Activated CD4-positive, CD25-positive, alpha-beta regulatory T cell (primary cell): ENCODE measurements around the gene EXOC4.

Experiments
- DNase-seq, 4 experiments: peaks; one replicate each; lab custom pipeline; 2025; lab: John Stamatoyannopoulos, UW

EXOC4 gene

DNA sequence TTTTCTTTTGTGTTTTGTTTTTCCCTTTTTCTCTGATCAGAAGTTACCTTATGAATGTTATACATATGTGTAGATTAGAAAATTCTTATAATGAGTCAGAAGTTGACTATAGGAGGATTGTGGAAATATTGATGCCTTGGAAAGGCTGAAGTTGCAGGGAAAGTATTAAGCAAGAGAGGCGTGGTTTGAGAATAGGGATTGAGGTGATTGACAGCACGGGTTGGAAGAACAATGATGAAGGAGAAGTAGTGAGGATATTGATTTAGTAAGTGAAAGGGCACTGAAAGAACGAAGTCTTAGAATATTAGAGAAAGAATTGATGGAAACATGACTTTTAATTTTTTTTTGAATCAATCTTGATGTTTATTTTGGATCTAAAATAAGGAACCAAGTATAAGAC lies 176.0 kb downstream of the EXOC4 start:
- DNase-seq, result no peak

- no peak for DNase-seq
These were observed 176.5 kb downstream of the EXOC4 start for GRCh38 chr7:133429371-133429770.

DNA sequence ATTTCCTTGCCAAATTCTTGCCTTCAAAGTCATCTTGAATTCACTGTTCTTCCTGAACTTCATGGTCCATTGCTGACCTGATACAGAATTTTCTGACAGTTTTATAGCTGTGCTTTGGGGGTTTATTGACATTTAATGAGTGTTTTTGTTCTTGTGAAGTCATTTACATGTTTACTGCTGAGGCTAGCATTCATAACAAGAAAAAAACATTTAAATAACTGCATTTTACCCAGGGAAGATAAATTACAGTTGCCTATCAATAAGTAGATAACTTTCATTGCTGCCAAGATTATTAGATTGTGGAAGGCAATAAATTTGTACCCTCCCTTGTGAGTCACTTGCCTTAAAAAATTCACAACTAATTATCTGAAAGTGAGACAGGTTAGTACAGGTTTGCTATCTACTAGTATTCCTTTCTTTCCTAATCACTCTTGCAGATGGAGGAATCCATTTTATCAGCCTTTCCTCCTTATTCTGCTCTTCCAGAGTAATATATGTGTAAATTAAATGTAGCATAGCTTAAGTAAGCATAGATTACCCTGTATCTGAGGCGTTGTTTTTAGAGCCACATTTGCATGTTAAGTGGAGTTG lies 178.4 kb downstream of the EXOC4 start:
- DNase-seq, result no peak

GRCh38 chr7:133433165-133433812 lies 180.4 kb downstream of the EXOC4 start:
- DNase-seq, result no peak

GRCh38 chr7:133434246-133434865 lies 181.5 kb downstream of the EXOC4 start:
- DNase-seq, result no peak

GRCh38 chr7:133436014-133436428 lies 183.1 kb downstream of the EXOC4 start:
- DNase-seq, result no peak

DNA sequence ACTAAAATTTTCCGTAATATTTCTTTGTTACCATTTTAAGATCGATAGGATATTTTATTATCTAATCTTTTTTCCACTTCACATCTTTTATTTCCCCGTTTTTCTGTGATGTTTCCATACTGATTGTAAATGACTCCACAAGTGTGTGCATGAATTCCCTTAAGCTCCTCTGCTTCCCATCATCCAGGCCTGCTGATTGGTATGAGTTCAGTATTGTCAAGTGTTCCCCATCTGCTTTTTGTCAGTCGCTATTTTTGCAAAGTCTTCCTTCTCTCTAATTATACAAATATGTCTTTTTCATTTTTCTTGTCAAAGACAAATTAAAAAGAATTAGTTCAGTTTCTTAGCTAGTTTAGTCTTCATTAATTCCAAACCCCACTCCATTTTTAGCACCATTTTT lies 184.7 kb downstream of the EXOC4 start:
- DNase-seq, result no peak

GRCh38 chr7:133442818-133443217 lies 189.9 kb downstream of the EXOC4 start:
- DNase-seq, result no peak

DNA sequence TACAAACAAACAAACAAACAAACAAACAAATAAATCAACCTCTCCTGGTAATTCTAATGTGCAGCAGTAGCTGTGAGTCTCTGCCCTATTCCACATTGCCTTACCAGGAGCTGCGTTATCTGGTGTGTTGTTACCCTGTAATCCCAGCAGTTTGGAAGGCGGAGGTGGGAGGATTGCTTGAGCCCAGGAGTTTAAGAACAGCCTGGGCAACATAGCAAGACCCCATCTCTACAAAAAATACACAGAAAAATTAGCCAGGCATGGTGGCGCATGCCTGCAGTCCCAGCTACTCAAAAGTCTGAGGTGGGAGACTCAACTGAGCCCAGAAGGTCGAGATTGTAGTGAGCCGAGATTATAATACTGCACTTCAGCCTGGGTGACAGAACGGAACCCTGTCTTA lies 192.7 kb downstream of the EXOC4 start:
- no peak for DNase-seq

DNA sequence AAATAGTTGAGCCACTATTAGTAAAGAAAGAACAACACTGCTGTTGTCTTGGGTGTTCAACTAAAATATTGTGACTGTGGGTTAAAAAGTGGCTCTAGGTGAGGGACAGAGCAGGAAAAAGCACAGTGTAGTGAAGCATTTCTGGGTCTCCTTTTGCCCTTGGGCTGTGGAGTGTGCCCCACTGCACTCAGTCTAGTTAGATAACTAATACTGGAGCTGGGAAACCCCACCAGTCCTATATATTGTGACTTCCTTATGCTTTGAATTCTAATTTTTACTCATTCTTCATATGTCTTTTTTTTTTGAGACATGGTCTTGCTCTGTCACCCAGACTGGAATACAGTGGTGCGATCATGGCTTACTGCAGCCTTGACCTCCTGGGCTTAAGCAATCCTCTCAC lies 195.1 kb downstream of the EXOC4 start:
- DNase-seq, result no peak

DNA sequence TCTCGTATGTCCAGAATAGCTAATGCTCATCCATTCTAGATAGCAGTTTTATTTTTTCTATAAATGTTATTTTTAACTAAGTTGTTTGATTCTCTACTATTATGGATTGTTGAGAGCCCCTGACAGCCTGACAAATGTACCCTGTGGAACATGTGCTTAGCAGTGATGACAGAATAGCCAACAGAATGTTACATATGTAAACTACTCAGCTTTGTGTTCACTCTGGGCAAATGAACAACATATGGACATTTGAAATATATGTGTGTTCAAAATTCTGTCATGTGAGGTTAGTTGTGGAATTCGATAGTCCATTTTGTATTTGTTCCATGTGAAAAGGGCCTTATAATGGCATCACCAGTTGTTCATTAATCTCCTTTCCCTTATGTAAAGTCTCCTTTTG lies 199.7 kb downstream of the EXOC4 start:
- no peak for DNase-seq

DNA sequence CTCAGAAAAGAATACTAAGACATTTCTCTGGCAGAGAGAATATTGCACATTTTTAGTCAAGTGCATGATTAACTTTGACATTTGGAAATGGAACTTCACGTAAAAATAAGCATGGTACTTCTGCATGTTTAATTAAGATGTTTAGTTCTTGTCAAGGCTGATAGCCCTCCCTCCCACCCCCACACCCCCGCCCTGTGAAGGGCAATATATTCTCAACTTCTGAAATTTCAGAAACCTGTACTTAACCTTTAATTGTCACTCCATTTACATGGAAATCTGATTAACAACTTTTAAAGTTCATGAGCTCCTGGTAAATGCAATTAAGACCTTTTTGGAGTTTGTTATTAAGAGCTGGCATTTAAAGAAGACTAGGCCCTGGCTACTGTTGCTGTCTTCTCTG lies 205.8 kb downstream of the EXOC4 start:
- DNase-seq, result no peak

GRCh38 chr7:133461421-133461820 lies 208.5 kb downstream of the EXOC4 start:
- no peak for DNase-seq

DNA sequence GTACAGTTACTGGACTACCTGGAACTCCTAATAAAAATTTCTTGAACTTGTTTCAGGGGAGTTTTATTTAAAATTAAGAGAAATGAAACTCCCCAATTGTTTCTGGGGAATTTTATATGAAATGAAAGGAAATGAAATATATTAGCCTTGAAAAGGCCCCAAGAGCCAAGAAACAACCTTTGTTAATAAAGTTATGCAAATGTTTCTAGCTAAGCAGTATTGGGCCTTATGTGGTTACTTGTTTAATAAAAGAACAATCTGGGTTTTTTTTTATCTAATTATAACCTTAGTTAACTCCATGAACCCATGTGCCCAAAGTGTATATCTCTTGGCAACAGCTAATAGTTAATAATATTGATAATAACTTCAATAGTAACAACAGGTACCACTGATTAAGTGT lies 222.8 kb downstream of the EXOC4 start:
- DNase-seq, result no peak

DNA sequence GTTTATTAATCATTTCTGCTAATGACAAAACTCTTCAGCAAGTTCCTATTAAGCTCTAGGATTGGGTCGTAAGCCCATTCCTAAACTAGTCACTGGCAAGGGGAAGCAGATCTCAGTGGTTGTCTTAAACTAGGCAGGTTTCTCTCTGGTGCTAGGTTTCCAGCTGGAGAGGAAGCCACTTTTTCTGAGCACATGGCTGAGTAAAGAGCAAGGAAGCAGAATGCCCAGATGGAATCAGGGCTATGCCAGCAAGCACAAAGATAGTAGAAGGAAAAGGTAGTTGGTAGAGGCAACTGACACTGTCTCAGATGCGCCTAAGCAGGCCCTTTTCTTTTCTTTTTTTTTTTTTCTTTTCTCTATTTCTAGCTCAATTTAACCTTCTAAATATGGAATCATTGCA lies 224.9 kb downstream of the EXOC4 start:
- DNase-seq, result no peak

DNA sequence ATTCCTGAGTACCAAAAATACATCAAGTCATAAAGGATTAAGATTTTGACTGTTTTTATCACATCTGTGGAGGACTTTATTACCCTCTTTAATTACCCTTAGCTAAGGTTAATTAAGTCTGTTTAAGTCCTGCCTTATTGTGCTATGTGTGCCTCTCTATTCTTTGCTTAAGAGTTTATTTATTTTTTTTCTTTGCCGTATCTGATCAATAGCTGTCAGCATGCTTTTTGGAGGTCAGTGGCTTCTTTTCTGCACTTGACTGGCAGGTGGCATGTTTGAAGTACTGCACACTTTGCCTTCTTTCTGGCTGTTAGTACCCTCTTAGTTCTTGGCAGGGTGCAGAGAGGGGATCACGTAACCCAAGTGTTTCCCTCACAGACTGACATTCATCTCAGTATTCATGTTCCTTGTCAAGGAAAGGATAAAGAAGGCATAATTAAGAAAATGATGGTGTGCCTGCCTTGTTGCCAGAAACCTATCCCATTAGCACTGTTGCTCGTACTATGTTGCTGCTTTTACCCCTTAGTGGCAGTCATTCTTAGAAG lies 225.8 kb downstream of the EXOC4 start:
- DNase-seq, result no peak

DNA sequence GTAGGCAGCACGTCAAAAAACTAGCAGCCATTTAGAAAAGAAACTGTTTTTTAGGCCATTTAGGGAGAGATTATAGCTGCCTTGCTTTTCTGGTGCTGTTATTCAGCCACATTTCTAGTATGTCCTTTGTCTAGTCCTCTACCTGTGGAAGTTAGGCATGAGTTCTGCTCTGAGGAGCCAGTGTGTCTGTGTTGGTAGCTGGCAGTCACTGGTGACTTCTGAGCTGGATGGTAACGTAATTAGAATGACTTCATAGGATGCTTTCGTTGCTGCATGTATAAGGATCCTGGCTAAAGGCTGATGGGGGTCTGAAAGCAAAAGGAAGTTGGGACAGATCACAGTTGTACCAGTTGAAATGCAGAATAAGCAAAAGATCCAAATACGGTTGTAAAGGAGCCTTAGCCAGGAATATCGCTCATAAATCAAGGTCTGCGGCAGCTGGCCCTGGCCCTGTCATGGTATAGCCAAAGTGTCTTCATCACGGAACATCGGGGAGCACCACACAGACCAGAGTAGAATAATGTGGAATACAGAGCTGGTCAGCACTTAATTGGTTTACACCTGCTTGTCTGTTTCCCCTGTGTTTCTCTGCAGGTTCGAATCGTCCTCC lies 226.7 kb downstream of the EXOC4 start:
- DNase-seq, result no peak

DNA sequence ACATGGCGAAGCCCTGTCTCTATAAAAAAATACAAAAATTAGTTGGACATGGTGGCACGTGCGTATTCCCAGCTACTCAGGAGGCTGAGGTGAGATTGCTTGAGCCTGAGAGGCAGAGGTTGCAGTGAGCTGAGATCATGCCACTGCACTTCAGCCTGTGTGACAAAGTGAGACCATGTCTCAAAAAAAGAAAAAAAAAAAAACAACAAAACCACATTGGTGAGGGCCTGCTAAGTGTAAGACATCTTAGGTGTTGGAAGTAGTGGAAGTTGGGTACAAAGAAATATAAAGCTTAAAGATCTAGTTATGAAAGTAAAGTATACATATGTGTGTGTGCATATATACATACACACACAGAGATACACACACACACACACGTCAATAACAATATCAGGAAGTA lies 228.0 kb downstream of the EXOC4 start:
- DNase-seq, result no peak

GRCh38 chr7:133481676-133482075 lies 228.8 kb downstream of the EXOC4 start:
- DNase-seq, result no peak

GRCh38 chr7:133482599-133482998 lies 229.7 kb downstream of the EXOC4 start:
- DNase-seq, result no peak

- DNase-seq, result no peak
These were observed 231.2 kb downstream of the EXOC4 start for GRCh38 chr7:133484086-133484485.

GRCh38 chr7:133489906-133490305 lies 237.0 kb downstream of the EXOC4 start:
- DNase-seq, result no peak

DNA sequence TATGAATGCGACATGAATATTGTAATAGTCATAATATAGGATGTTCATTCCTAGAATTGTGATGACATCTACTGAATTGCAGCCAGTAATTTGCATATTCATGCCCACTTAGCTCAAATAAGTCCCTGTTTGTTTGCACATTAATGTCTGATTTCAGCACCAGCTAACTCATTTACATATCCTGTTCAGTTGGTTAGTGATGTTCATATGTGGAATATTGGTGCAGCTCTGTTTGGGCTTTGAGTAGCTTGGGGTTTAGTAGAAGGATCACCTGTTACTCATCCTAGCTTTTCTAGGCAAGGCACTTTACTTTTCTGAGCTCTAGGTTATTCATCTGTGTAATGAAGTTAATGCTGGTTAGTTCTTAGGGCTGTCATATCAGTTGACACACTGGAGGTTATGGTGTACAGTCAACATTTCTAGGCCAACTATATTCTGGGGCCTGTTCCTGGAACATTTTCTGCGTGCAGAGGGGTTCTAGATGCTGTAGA lies 238.4 kb downstream of the EXOC4 start:
- no peak for DNase-seq
